DND-41 (cell line): ENCODE measurements around the gene TMEM62.

ENCODE experiments used
- EZH2 ChIP-seq: IDR thresholded peaks from 3 replicates; pipeline ENCODE4 v1.6.1; 2012; ENCODE audit warnings: borderline replicate concordance, low read depth, mild to moderate bottlenecking, moderate library complexity, low read length, inconsistent platforms; ENCODE audit not compliant: severe bottlenecking
- TF ChIP-seq, protein P1 (sequence below): IDR thresholded peaks from 2 replicates; pipeline ENCODE4 v1.5.1; 2012; ENCODE audit warnings: borderline replicate concordance, low read length, moderate library complexity, mild to moderate bottlenecking; ENCODE audit not compliant: poor library complexity, severe bottlenecking; ENCODE audit errors: extremely low read depth

DNA sequence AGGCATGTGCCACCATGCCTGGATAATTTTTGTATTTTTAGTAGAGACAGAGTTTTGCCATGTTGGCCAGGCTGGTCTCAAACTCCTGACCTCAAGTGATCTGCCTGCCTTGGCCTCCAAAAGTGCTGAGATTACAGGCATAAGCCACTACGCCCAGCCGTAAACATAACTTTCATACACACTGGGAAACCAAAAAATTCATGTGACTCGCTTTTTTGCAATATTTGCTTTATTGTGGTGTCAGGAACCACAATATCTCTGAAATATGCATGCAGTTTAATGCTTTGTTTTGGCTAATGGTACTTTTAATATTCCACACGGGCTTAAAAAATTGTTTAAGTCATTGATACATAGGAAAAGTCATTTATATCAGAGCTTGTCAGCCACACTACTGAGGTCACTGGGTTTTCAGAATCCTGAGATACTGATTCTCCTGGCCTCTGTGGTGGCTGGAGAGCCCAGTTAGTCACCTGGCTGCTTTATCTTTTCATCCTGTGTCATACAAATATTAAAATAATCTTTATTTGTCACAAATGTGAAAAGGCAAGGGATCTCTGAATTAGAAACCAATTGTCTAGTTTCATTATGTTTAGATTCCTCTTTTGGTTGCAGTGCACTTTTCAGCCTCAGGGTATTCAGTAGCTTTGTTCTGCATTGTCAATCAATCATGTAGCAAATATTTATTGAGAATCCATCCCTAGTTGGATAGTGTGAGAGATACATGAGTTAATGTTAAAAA is 10.0 kb downstream of the TMEM62 start:
- TF ChIP-seq, protein P1, sequence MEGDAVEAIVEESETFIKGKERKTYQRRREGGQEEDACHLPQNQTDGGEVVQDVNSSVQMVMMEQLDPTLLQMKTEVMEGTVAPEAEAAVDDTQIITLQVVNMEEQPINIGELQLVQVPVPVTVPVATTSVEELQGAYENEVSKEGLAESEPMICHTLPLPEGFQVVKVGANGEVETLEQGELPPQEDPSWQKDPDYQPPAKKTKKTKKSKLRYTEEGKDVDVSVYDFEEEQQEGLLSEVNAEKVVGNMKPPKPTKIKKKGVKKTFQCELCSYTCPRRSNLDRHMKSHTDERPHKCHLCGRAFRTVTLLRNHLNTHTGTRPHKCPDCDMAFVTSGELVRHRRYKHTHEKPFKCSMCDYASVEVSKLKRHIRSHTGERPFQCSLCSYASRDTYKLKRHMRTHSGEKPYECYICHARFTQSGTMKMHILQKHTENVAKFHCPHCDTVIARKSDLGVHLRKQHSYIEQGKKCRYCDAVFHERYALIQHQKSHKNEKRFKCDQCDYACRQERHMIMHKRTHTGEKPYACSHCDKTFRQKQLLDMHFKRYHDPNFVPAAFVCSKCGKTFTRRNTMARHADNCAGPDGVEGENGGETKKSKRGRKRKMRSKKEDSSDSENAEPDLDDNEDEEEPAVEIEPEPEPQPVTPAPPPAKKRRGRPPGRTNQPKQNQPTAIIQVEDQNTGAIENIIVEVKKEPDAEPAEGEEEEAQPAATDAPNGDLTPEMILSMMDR = no peak
- no peak for TF ChIP-seq EZH2
